ENCODE measurements around the gene PDE3A.

- TF ChIP-seq GATA2 (IDR thresholded peaks at IDR 0.05; ENCODE audit: low read depth, low read length) (no peak), GATA3 (IDR thresholded peaks at IDR 0.05; ENCODE audit: low read depth, low read length) (no peak)
Observed at GRCh38 chr12:20356048-20356447, 12.3 kb upstream of the PDE3A start.

Data from SH-SY5Y (cell line).